Measurements from ENCODE around the gene ISLR.

The ISLR gene, protein sequence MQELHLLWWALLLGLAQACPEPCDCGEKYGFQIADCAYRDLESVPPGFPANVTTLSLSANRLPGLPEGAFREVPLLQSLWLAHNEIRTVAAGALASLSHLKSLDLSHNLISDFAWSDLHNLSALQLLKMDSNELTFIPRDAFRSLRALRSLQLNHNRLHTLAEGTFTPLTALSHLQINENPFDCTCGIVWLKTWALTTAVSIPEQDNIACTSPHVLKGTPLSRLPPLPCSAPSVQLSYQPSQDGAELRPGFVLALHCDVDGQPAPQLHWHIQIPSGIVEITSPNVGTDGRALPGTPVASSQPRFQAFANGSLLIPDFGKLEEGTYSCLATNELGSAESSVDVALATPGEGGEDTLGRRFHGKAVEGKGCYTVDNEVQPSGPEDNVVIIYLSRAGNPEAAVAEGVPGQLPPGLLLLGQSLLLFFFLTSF

DNA sequence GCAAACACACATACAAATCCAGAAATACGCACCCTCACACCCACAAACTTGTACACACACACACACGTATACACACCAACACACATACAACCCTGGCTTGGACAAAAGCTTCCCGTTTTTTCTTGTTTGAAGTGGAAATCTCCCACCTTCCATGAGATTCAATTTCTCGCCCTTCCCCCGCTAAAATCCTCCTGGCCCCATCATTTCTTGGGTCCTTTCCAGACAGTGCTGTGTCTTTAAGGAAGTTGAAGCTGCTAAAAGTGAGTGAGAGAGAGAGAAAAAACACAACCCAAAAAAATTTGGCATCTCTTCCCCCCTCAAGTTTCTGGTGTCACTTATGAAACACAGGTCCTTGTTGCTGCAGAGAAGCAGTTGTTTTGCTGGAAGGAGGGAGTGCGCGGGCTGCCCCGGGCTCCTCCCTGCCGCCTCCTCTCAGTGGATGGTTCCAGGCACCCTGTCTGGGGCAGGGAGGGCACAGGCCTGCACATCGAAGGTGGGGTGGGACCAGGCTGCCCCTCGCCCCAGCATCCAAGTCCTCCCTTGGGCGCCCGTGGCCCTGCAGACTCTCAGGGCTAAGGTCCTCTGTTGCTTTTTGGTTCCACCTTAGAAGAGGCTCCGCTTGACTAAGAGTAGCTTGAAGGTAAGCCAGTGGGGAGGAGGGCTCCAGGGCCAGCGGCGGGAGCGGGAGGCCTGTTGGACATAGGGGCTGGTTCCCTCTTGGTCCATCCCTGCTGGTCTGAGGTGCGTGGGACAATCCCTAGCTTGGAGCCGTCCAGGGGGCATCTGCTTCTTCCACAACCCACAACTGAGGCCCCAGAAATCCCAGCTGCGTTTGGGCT lies at the start of gene ISLR:
ISLR (plus strand) TSS at position 331 of the 839 bp plus-strand sequence. CDS start 1,149 bp downstream, outside the sequence.
- DNase-seq (ENCODE audit: low read depth) = no peak

GRCh38 chr15:74124196-74124595 lies 49.3 kb upstream of the ISLR start:
- DNase-seq (ENCODE audit: low read depth) = no peak

DNA sequence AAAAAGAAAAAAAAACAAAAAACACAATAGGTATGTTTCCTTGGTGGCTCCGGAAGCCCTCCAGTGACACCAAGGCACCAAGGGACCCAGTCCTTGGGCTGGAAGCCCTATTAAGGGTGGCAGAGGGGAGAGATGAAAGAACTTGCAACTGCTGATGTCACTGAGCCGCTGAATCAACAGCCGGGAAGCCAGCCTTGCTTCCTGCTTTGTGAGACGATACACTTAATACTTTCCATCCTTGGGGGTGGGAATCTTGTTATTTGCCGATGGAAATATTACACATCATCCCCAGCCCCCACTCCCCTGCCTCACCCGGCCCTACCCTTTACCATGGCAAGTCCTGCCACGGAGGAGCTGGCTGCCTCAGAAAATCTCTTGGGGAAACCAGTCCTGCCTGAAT lies 48.8 kb upstream of the ISLR start:
- no peak for DNase-seq (ENCODE audit: low read depth)

GRCh38 chr15:74127255-74127953 lies 46.1 kb upstream of the ISLR start:
- DNase-seq (ENCODE audit: low read depth) = peak; percentile 72

GRCh38 chr15:74127954-74128784 lies 45.3 kb upstream of the ISLR start:
- DNase-seq (ENCODE audit: low read depth) = no peak

DNA sequence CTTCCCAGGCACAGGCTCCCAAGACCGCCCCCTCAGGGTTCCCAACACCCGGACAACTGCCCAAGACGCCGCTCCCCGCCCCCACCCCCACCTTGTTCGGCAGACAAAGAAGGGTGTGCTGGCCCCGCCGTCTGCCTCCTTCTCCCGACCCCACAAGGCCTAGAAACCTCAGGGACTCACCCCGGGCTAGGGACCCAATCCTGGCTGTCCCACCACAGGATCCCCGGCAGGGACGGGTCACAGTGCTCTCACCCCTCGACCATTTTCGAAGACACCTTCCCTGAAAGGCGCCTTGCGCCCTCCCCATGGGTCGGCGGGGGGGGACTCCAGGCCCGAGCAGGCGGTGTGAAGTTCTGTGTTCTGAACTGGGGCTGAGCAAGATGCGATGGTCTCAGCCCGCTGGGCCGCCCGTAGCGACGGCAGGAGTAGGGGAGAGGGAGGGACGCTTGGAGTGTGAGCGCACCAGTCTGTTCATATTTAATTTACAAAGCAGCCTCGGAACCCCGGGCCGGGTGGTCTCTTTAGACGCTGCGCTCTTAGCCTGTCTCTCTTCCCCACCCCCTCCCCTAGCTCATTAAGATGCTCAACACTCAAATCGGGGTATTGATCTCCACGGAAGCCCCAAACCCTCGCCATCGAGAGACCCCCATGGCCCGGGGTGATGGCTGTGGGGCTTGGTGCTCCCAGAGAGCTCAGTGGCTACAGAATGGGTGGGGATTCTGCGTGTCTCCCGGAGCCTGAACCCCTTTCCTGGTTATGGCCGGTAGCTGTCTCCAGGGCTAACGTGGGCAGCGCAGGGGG lies 44.5 kb upstream of the ISLR start:
- DNase-seq (ENCODE audit: low read depth) = no peak

GRCh38 chr15:74129586-74130154 lies 43.8 kb upstream of the ISLR start:
- no peak for DNase-seq (ENCODE audit: low read depth)

DNA sequence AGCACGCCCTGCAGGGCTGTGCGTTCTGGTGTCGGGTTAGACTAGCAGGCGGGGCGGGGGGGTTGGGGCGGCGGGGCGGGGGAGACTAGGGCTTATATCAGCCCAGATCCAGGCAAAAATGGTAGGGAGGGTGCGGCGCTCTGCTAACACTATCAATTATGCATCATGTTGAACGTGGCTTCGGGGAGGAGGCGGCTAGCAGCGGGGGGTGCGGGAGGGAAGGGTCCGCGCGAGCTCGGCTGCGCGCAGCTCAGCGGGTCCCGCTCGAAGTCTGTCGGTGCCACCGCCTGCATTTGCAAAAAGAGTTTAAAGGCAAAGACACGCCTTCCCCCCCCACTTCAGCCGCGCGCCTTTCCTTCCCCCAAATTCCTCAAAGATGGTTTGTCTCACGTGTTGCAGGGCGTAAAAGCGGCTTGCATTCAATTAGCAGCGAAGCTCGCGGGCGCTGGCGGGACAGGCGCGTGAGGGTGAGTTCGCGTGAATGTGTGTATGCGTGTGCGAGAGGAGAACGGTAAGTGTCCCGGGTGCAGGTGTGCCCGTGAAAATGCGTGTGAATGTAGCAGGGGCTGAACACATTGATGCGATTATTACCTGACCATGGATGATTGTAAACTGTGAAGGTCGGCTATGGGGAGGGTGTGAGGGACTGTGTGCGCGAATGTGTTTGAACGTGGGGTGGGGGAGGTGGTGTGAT lies 43.2 kb upstream of the ISLR start, which contains the start of gene ISLR2:
ISLR2 (plus strand) TSS at position 432 of the 694 bp plus-strand sequence. CDS start 2,169 bp downstream, outside the sequence.
- no peak for DNase-seq (ENCODE audit: low read depth)

- no peak for DNase-seq (ENCODE audit: low read depth)
Observed at GRCh38 chr15:74130849-74131627, 42.5 kb upstream of the ISLR start.

- no peak for DNase-seq (ENCODE audit: low read depth)
Observed at GRCh38 chr15:74131628-74132413, 41.7 kb upstream of the ISLR start.

DNA sequence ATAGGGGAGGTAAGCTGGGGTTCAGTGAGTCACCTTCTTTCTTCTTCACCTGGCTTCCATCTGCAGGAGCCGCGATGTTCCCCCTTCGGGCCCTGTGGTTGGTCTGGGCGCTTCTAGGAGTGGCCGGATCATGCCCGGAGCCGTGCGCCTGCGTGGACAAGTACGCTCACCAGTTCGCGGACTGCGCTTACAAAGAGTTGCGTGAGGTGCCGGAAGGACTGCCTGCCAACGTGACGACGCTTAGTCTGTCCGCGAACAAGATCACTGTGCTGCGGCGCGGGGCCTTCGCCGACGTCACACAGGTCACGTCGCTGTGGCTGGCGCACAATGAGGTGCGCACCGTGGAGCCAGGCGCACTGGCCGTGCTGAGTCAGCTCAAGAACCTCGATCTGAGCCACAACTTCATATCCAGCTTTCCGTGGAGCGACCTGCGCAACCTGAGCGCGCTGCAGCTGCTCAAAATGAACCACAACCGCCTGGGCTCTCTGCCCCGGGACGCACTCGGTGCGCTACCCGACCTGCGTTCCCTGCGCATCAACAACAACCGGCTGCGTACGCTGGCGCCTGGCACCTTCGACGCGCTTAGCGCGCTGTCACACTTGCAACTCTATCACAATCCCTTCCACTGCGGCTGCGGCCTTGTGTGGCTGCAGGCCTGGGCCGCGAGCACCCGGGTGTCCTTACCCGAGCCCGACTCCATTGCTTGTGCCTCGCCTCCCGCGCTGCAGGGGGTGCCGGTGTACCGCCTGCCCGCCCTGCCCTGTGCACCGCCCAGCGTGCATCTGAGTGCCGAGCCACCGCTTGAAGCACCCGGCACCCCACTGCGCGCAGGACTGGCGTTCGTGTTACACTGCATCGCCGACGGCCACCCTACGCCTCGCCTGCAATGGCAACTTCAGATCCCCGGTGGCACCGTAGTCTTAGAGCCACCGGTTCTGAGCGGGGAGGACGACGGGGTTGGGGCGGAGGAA lies 40.5 kb upstream of the ISLR start:
- no peak for DNase-seq (ENCODE audit: low read depth)

- no peak for DNase-seq (ENCODE audit: low read depth)
Observed at GRCh38 chr15:74133694-74134386, 39.7 kb upstream of the ISLR start.

GRCh38 chr15:74134387-74135027 lies 39.0 kb upstream of the ISLR start:
- no peak for DNase-seq (ENCODE audit: low read depth)

DNA sequence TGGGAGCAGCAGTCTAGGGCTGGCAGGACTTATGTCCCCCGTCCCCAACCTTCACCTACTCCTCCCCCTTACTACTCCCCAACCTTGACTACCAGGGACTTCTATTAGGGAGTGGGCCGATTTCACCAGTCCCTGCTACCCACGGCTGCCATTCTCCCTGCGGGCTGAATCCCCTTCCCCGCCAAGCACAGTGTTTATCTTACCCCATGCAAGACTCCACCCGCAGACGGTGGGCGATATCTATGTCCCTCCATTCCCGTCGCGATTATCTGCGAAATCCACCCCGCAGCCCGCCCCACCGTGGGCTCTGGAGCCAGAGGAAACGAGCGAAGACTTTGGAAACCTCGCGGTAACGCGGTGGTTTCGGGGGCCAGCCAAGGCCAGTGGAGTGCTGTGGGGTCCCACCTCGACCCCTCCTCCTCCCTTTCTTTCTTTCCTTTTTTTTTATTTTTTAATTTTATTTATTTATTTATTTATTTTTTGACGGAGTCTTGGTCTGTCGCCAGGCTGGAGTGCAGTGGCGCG lies 38.4 kb upstream of the ISLR start:
- DNase-seq (ENCODE audit: low read depth) = no peak

DNA sequence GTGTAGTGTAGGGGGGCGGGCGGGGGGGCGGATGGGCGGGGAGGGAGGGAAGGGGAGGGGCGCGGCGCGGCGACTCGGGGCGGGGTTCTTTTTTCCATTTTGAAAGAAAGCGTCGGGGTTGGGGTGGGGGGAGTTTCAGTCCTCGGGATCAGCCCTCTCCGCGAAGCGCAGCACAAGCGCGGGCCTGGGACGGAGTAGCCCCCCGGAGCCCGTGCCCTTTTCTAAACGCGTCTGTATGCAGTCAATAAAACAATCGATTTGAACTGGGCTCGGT lies 37.0 kb upstream of the ISLR start:
- no peak for DNase-seq (ENCODE audit: low read depth)
